ENCODE measurements around the gene PEPD.

Gene PEPD

DNA sequence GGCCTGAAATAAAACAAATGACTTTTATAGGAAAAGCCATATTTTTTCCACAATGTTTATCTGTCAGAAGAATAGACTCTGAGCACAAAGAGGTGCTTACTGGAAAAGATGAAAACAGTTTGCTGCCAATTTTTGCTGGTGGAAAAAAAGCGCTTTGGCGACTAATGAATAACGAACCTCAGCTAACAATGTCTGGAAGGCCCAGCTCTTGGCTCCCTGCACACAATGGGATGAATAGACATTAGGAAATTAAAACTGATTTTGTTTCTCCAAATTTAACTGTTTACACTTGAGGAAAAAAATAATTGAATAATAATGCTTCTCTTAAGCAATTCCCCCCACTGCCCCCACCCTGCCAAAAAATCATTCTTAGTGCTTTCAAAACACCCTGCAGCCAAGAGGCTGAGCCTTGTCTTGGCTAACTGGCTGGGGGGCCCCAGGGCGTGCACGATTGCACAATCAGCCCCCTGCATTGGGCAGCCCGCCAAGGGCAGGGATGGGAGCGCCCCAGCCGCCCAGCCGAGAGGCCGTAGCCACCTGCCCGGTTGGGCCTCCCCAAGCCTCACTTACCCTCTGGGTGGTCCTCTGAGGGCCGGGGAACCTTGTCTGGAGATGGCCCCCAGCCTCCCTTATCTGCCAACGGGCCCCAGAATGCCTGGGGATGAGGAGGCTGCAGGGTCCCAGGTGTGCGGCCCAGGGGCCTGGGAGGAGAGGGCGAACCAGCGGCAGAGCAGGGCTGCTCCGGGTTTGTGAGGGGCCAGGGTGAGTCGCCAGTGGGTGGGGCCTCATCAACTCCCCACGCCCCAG is 131.3 kb downstream of the PEPD start:
- H2AFZ ChIP-seq (ENCODE audit: low read depth, low read length): no peak overlapping the region
- peaks cover 59% of the 10 kb centered on the region for H3K4me1 ChIP-seq (ENCODE audit: control insufficient read depth, insufficient read depth, low read depth, low read length)
- H4K91ac ChIP-seq (ENCODE audit: low read length): no peak overlapping the region
- H3K36me3 ChIP-seq (ENCODE audit: control insufficient read depth in 1 of 2, insufficient read depth in 2 of 2, low read depth in 1 of 2, low read length in 2 of 2): peaks cover 8 to 54% of the 10 kb centered on the region in 2 experiments
- 90% methylated on average over 14 of the region's 19 CpGs for WGBS
- H3K4me3 ChIP-seq (ENCODE audit: insufficient read depth in 1 of 2, low read depth in 1 of 2, low read length in 2 of 2): no peak overlapping the region
- no peak overlapping the region for H2BK5ac ChIP-seq (ENCODE audit: low read depth, low read length, poor library complexity, severe bottlenecking)
- no peak overlapping the region for H3K23ac ChIP-seq (ENCODE audit: low read length in 2 of 2)
- H2BK15ac ChIP-seq (ENCODE audit: low read depth, poor library complexity, severe bottlenecking): no peak overlapping the region
- H2BK12ac ChIP-seq (ENCODE audit: low read length in 2 of 2): no peak overlapping the region
- no peak for DNase-seq
- H3K27me3 ChIP-seq (ENCODE audit: control insufficient read depth in 1 of 2, insufficient read depth in 1 of 2, low read length in 2 of 2): no peaks in the 10 kb centered on the region
- H3K27ac ChIP-seq (ENCODE audit: low read length, poor library complexity, severe bottlenecking): no peak overlapping the region
- peaks cover 56% of the 10 kb centered on the region for H3K79me1 ChIP-seq (replicated peaks; ENCODE audit: low read length, poor library complexity, severe bottlenecking)
- peak overlapping the region; percentile 11 for H3K9ac ChIP-seq (ENCODE audit: low read length)
- no peak overlapping the region for H2BK120ac ChIP-seq (ENCODE audit: low read depth, low read length)
- H2AK5ac ChIP-seq (ENCODE audit: low read length, severe bottlenecking): no peak overlapping the region
- H3K4me2 ChIP-seq (ENCODE audit: low read length, poor library complexity, severe bottlenecking): no peak overlapping the region
- H3K18ac ChIP-seq (ENCODE audit: low read depth in 1 of 2, low read length in 2 of 2): no peak overlapping the region
- H3K9me3 ChIP-seq (ENCODE audit: control insufficient read depth, low read length): no peaks in the 10 kb centered on the region
- no peak overlapping the region for H3K4ac ChIP-seq (ENCODE audit: low read depth in 1 of 2, low read length in 2 of 2)
- peak overlapping the region; percentile 7 for H4K8ac ChIP-seq (ENCODE audit: low read length)
- H3K14ac ChIP-seq (ENCODE audit: low read length in 2 of 2): no peak overlapping the region

DNA sequence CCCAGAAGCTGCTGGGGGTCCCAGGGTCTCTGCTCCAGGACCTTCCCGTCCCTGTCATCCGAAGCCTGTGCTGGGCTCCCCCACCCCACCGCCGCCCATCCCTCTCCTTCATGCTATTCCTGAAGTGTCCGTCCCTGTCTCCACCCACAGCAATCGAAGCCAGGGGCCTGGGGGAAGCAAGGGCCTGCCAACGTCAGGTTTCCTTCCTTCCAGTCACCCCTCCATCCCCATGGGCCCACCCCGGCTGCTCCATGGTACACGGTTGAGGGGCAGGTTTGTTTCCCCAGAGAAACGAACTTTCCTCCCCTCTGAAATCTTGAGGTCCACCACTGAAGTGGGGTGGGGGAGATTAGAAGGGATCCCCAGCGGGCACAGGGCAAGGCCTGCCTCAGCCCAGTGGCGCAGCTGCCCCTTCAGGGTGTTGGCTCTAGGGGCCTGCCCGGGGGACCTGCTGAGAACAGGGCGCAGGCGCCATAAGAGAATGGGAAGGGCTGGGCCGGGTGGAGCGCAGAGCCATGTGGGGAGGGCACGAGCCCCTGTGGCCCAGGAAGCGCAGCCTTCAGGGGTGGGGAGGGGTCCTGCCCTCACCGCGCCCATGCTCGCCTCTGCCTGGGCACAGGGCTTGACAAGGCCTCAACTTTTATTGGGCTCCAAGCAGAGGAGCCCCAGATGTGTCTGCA is 132.0 kb downstream of the PEPD start:
- Histone ChIP-seq H3K23ac (ENCODE audit: low read length in 2 of 2) (no peak overlapping the region), H3K4me3 (ENCODE audit: insufficient read depth in 1 of 2, low read depth in 1 of 2, low read length in 2 of 2) (no peak overlapping the region), H3K36me3 (ENCODE audit: control insufficient read depth in 1 of 2, insufficient read depth in 2 of 2, low read depth in 1 of 2, low read length in 2 of 2) (peaks cover 8 to 54% of the 10 kb centered on the region in 2 experiments), H2BK15ac (ENCODE audit: low read depth, poor library complexity, severe bottlenecking) (no peak overlapping the region), H4K91ac (ENCODE audit: low read length) (no peak overlapping the region), H3K79me1 (replicated peaks; ENCODE audit: low read length, poor library complexity, severe bottlenecking) (peaks cover 58% of the 10 kb centered on the region), H3K18ac (ENCODE audit: low read depth in 1 of 2, low read length in 2 of 2) (no peak overlapping the region), H2BK12ac (ENCODE audit: low read length in 2 of 2) (no peak overlapping the region), H4K8ac (ENCODE audit: low read length) (no peak overlapping the region), H3K27me3 (ENCODE audit: control insufficient read depth in 1 of 2, insufficient read depth in 1 of 2, low read length in 2 of 2) (no peaks in the 10 kb centered on the region), H3K4ac (ENCODE audit: low read depth in 1 of 2, low read length in 2 of 2) (no peak overlapping the region), H2AFZ (ENCODE audit: low read depth, low read length) (no peak overlapping the region), H3K9me3 (ENCODE audit: control insufficient read depth, low read length) (no peaks in the 10 kb centered on the region), H3K4me1 (ENCODE audit: control insufficient read depth, insufficient read depth, low read depth, low read length) (peaks cover 51% of the 10 kb centered on the region), H3K14ac (ENCODE audit: low read length in 2 of 2) (no peak overlapping the region), H2BK120ac (ENCODE audit: low read depth, low read length) (no peak overlapping the region), H3K9ac (ENCODE audit: low read length) (peak overlapping the region; percentile 11), H3K4me2 (ENCODE audit: low read length, poor library complexity, severe bottlenecking) (no peak overlapping the region), H2AK5ac (ENCODE audit: low read length, severe bottlenecking) (no peak overlapping the region), H2BK5ac (ENCODE audit: low read depth, low read length, poor library complexity, severe bottlenecking) (no peak overlapping the region), H3K27ac (ENCODE audit: low read length, poor library complexity, severe bottlenecking) (no peak overlapping the region)
- DNase-seq: no peak
- 89% methylated on average over 22 of the region's 22 CpGs for WGBS

DNA sequence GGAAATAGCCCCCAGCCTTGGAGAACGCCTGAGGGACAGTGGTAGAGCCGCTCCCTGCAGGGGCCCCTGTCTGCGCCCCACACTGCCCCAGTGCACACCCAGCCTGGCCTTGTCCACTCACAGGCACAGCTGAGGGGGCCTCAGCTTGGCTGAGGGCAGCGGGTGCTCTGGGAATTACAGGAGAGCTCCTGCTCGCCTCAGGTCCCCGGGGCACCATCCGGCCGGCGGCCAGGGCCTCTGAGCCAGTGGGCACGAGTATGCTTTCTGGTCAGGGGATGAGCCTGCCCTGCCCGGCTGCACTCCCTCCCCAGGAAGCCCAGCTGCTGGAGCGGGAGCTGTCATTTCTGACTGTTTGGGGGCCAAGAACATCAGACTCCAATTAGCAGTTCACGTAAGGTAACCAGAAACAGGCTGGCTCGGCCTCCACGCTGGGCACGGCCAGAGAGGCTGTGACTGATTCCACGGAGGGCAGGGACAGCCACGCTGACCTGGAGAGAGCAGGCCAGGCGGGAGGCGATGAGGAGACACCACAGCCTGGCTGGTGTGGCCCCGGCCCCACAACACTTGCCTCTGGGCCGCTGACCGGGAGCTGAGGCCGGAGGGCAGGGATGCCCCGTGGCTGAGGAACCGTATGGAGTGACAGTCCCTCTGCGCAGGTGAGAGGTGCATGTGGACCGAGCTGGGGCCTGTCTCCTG is 132.7 kb downstream of the PEPD start:
- no peak overlapping the region for H3K4ac ChIP-seq (ENCODE audit: low read depth in 1 of 2, low read length in 2 of 2)
- no peak overlapping the region for H3K18ac ChIP-seq (ENCODE audit: low read depth in 1 of 2, low read length in 2 of 2)
- no peak for DNase-seq
- H2BK12ac ChIP-seq (ENCODE audit: low read length in 2 of 2): no peak overlapping the region
- H3K4me3 ChIP-seq (ENCODE audit: insufficient read depth in 1 of 2, low read depth in 1 of 2, low read length in 2 of 2): peak overlapping the region in 1 of 2 experiments; percentile 41
- H3K14ac ChIP-seq (ENCODE audit: low read length in 2 of 2): no peak overlapping the region
- no peak overlapping the region for H3K27ac ChIP-seq (ENCODE audit: low read length, poor library complexity, severe bottlenecking)
- no peak overlapping the region for H3K4me2 ChIP-seq (ENCODE audit: low read length, poor library complexity, severe bottlenecking)
- H2BK120ac ChIP-seq (ENCODE audit: low read depth, low read length): no peak overlapping the region
- H4K8ac ChIP-seq (ENCODE audit: low read length): no peak overlapping the region
- H3K4me1 ChIP-seq (ENCODE audit: control insufficient read depth, insufficient read depth, low read depth, low read length): peaks cover 44% of the 10 kb centered on the region
- 94% methylated on average over 28 of the region's 28 CpGs for WGBS
- no peaks in the 10 kb centered on the region for H3K27me3 ChIP-seq (ENCODE audit: control insufficient read depth in 1 of 2, insufficient read depth in 1 of 2, low read length in 2 of 2)
- H3K9ac ChIP-seq (ENCODE audit: low read length): peak overlapping the region; percentile 11
- H4K91ac ChIP-seq (ENCODE audit: low read length): no peak overlapping the region
- H3K9me3 ChIP-seq (ENCODE audit: control insufficient read depth, low read length): no peaks in the 10 kb centered on the region
- H3K23ac ChIP-seq (ENCODE audit: low read length in 2 of 2): no peak overlapping the region
- peaks cover 8 to 56% of the 10 kb centered on the region in 2 experiments for H3K36me3 ChIP-seq (ENCODE audit: control insufficient read depth in 1 of 2, insufficient read depth in 2 of 2, low read depth in 1 of 2, low read length in 2 of 2)
- H2AFZ ChIP-seq (ENCODE audit: low read depth, low read length): no peak overlapping the region
- no peak overlapping the region for H2BK5ac ChIP-seq (ENCODE audit: low read depth, low read length, poor library complexity, severe bottlenecking)
- peaks cover 64% of the 10 kb centered on the region for H3K79me1 ChIP-seq (replicated peaks; ENCODE audit: low read length, poor library complexity, severe bottlenecking)
- no peak overlapping the region for H2AK5ac ChIP-seq (ENCODE audit: low read length, severe bottlenecking)
- no peak overlapping the region for H2BK15ac ChIP-seq (ENCODE audit: low read depth, poor library complexity, severe bottlenecking)

DNA sequence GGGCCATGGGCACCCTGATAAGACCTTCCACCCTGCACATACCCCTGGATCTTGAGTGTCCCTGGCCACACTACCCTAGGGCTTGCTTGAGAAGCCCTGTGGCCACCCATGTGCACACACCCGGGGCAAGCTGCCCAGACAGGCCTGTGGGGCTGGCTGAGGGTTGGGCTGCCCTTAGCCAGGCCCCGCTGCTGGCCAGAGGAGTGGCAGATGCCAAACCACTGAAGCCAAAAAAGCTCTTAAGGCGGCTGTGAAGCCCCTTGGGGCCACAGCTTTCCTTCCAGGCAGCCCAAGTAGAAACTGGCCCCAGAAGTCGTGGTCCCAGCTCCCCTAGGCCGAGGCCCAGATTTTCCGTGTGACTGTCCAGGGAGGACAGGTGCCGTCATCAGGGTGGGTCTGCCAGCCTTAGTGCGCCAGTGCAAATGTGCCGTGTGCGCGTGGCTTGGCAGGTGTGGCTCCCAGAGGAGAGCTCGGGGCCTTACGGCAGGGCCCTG is 133.3 kb downstream of the PEPD start:
- no peak overlapping the region for H2AK5ac ChIP-seq (ENCODE audit: low read length, severe bottlenecking)

More for the DNA sequence above, 133.3 kb downstream of the PEPD start:
- Histone ChIP-seq H2BK15ac (ENCODE audit: low read depth, poor library complexity, severe bottlenecking) (no peak overlapping the region), H2AFZ (ENCODE audit: low read depth, low read length) (no peak overlapping the region), H2BK120ac (ENCODE audit: low read depth, low read length) (no peak overlapping the region), H3K27me3 (ENCODE audit: control insufficient read depth in 1 of 2, insufficient read depth in 1 of 2, low read length in 2 of 2) (no peaks in the 10 kb centered on the region), H3K14ac (ENCODE audit: low read length in 2 of 2) (no peak overlapping the region), H3K4me2 (ENCODE audit: low read length, poor library complexity, severe bottlenecking) (no peak overlapping the region), H4K8ac (ENCODE audit: low read length) (no peak overlapping the region), H2BK12ac (ENCODE audit: low read length in 2 of 2) (no peak overlapping the region), H3K9ac (ENCODE audit: low read length) (no peak overlapping the region), H3K9me3 (ENCODE audit: control insufficient read depth, low read length) (no peaks in the 10 kb centered on the region), H3K4me3 (ENCODE audit: insufficient read depth in 1 of 2, low read depth in 1 of 2, low read length in 2 of 2) (peak overlapping the region in 1 of 2 experiments; percentile 41), H3K36me3 (ENCODE audit: control insufficient read depth in 1 of 2, insufficient read depth in 2 of 2, low read depth in 1 of 2, low read length in 2 of 2) (peaks cover 8 to 58% of the 10 kb centered on the region in 2 experiments), H2BK5ac (ENCODE audit: low read depth, low read length, poor library complexity, severe bottlenecking) (no peak overlapping the region), H3K4me1 (ENCODE audit: control insufficient read depth, insufficient read depth, low read depth, low read length) (peaks cover 39% of the 10 kb centered on the region), H3K27ac (ENCODE audit: low read length, poor library complexity, severe bottlenecking) (no peak overlapping the region), H3K4ac (ENCODE audit: low read depth in 1 of 2, low read length in 2 of 2) (no peak overlapping the region), H3K18ac (ENCODE audit: low read depth in 1 of 2, low read length in 2 of 2) (no peak overlapping the region), H3K79me1 (replicated peaks; ENCODE audit: low read length, poor library complexity, severe bottlenecking) (peaks cover 69% of the 10 kb centered on the region), H4K91ac (ENCODE audit: low read length) (no peak overlapping the region), H3K23ac (ENCODE audit: low read length in 2 of 2) (no peak overlapping the region)
- WGBS: 96% methylated on average over 13 of the region's 13 CpGs
- no peak for DNase-seq

All from mesenchymal stem cell (in vitro differentiated cells and primary cell).